ENCODE data around the gene SOCS1. TPM values are rescaled to one million over a fixed set of nuclear protein-coding genes. Genes with fewer than 3 reads are reported as not detected.

Gene SOCS1
- total and polyA plus RNA-seq, 9 of the 15 experiments (the other 6 are each of a cell fraction or from before 2014, with no cell fraction given), result 0.04 to 7.5 (median 2.3) TPM

DNA sequence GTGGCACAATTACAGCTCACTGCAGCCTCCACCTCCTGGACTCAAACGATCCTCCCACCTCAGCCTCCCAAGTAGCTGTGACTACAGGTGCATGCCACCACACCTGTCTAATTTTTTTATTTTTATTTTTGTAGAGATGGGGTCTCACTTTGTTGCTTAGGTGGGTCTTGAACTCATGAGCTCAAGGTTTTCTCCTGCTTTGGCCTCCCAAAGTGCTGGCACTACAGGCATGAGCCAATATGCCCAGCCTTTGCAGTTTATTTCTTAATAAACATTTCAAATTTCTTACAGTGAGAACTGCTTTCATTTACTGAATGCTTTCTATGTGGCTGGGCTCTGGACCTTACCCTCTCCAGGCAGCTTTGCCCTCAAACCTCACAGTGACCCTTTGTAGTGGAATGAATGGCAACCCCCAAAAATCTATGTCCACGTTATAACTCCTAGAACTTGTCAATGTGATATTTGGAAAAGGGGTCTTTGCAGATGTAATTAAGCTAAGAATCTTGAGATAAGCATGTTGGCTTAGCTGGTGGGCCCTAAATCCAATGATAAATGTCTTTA lies 14.7 kb upstream of the SOCS1 start (continued):
- TF ChIP-seq, protein P1, sequence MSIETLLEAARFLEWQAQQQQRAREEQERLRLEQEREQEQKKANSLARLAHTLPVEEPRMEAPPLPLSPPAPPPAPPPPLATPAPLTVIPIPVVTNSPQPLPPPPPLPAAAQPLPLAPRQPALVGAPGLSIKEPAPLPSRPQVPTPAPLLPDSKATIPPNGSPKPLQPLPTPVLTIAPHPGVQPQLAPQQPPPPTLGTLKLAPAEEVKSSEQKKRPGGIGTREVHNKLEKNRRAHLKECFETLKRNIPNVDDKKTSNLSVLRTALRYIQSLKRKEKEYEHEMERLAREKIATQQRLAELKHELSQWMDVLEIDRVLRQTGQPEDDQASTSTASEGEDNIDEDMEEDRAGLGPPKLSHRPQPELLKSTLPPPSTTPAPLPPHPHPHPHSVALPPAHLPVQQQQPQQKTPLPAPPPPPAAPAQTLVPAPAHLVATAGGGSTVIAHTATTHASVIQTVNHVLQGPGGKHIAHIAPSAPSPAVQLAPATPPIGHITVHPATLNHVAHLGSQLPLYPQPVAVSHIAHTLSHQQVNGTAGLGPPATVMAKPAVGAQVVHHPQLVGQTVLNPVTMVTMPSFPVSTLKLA (conservative IDR thresholded peaks at IDR 0.05), result no peak
- TF ChIP-seq ZNF217 (CRISPR knock-in tag; IDR thresholded peaks at IDR 0.05) (no peak), GTF2A2 (tag; IDR thresholded peaks at IDR 0.05) (no peak)

DNA sequence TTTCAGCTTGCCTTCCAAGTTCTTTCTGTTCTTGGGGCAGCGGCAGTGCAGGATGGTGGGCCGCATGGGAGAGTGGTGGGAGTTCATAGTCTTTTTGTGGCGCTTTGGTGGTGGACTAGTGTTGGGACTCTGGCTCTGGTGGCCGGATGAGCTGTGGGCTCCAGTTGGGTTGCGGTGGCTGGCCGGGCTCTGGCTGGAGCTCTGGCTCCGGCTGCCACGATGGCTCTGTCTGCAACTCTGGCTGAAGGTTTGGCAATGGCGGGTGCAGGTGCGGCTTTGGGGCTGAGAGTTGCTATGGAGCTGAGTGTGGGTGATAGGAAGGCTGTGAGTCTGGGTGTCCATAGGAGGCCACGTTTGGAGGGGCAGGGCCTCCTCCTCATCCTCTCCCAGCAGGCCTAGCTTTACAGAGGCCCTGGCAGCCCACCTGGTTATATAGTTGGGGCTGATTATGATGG lies 12.9 kb upstream of the SOCS1 start, which contains the start of gene TNP2:
Gene TNP2 (minus strand): TSS at position 405 of the 455 bp plus-strand sequence. CDS start 63 bp downstream, at position 342.
- H3K4me3 ChIP-seq, result no peak within 1 kb of the TSS
- FAIRE-seq, result no peak
- BruUV-seq (replicated peaks), result no TSS peak
- H3K9me1 ChIP-seq (ENCODE audit: control insufficient read depth, insufficient read depth, low read length), result no peaks in the 10 kb centered on the region
- in situ Hi-C loops (cut with MboI) (no loop called here), intact Hi-C loops (cut with micrococcal nuclease) (no loop called here)
- H2AFZ ChIP-seq (ENCODE audit: low read depth, low read length), result no peak within 1 kb of the TSS
- no peaks in the 10 kb centered on the region for H3K36me3 ChIP-seq (ENCODE audit: control insufficient read depth, insufficient read depth, low read length)
- ChIA-PET CTCF (ENCODE audit: low intra/inter-chr PET ratio) (no interaction called here), POLR2A (interaction anchor here (0.6 to 1.8 kb wide), 4 partner anchors 11 to 329 kb away, joined by 3 to 8 read pairs (median 3); partner anchors contain the start of gene SOCS1)
- peaks cover 7 to 27% of the 10 kb centered on the region in 2 experiments; a peak in 4 of 5 replicates for H3K27me3 ChIP-seq (ENCODE audit: control insufficient read depth in 2 of 2, insufficient read depth in 2 of 2, low read length in 2 of 2)
- no peak for DNase-seq (ENCODE audit: extremely low read depth in 1 of 4, low spot score in 3 of 4)
- WGBS (ENCODE audit: insufficient coverage, low coverage, missing lambda C conversion rate), result 29% methylated on average over 10 of the region's 11 CpGs
- peaks cover 0 to 13% of the 10 kb centered on the region in 2 experiments; a peak in 2 of 5 replicates for H3K4me1 ChIP-seq (replicated peaks in 1 of 2; ENCODE audit: control insufficient read depth in 2 of 2, insufficient read depth in 2 of 2, low read length in 2 of 2)
- H3K9ac ChIP-seq (ENCODE audit: insufficient read depth in 1 of 2, low read depth in 2 of 2, low read length in 2 of 2), result no peak within 1 kb of the TSS
- no peak within 1 kb of the TSS for H3K27ac ChIP-seq (ENCODE audit: extremely low read depth, low read depth, low read length)
- H3K4me2 ChIP-seq (ENCODE audit: insufficient read depth, low read length), result no peak within 1 kb of the TSS
- no peaks in the 10 kb centered on the region for H3K79me2 ChIP-seq (ENCODE audit: control insufficient read depth, insufficient read depth, low read length)
- TF ChIP-seq TCF7 (IDR thresholded peaks at IDR 0.05; ENCODE audit: borderline replicate concordance), result no peak
- no peak for TF ChIP-seq ILF3 (IDR thresholded peaks at IDR 0.05; ENCODE audit: borderline replicate concordance)
- no peak for TF ChIP-seq TARDBP (IDR thresholded peaks at IDR 0.05)
- TF ChIP-seq C11orf30 (IDR thresholded peaks at IDR 0.05; ENCODE audit: low read depth), result no peak
- TF ChIP-seq, protein P2, sequence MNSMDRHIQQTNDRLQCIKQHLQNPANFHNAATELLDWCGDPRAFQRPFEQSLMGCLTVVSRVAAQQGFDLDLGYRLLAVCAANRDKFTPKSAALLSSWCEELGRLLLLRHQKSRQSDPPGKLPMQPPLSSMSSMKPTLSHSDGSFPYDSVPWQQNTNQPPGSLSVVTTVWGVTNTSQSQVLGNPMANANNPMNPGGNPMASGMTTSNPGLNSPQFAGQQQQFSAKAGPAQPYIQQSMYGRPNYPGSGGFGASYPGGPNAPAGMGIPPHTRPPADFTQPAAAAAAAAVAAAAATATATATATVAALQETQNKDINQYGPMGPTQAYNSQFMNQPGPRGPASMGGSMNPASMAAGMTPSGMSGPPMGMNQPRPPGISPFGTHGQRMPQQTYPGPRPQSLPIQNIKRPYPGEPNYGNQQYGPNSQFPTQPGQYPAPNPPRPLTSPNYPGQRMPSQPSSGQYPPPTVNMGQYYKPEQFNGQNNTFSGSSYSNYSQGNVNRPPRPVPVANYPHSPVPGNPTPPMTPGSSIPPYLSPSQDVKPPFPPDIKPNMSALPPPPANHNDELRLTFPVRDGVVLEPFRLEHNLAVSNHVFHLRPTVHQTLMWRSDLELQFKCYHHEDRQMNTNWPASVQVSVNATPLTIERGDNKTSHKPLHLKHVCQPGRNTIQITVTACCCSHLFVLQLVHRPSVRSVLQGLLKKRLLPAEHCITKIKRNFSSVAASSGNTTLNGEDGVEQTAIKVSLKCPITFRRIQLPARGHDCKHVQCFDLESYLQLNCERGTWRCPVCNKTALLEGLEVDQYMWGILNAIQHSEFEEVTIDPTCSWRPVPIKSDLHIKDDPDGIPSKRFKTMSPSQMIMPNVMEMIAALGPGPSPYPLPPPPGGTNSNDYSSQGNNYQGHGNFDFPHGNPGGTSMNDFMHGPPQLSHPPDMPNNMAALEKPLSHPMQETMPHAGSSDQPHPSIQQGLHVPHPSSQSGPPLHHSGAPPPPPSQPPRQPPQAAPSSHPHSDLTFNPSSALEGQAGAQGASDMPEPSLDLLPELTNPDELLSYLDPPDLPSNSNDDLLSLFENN (IDR thresholded peaks at IDR 0.05; ENCODE audit: low read depth in 2 of 2, low read length in 2 of 2), result no peak
- no peak for TF ChIP-seq SMARCA4 (IDR thresholded peaks at IDR 0.05)
- TF ChIP-seq MAFF (IDR thresholded peaks at IDR 0.05; ENCODE audit: low read length), result no peak
- no peak for TF ChIP-seq GTF2F1 (IDR thresholded peaks at IDR 0.05; ENCODE audit: low read depth, low read length)
- no peak for TF ChIP-seq MIER1 (IDR thresholded peaks at IDR 0.05; ENCODE audit: low read depth)
- no peak for TF ChIP-seq FOXJ2 (tag; IDR thresholded peaks at IDR 0.05)
- H3K9me3 ChIP-seq (replicated peaks; ENCODE audit: control insufficient read depth, insufficient read depth, low read depth, low read length), result no peaks in the 10 kb centered on the region; the same call in 1 of the 2 replicates
- H4K20me1 ChIP-seq (replicated peaks; ENCODE audit: control insufficient read depth, insufficient read depth, low read length), result no peaks in the 10 kb centered on the region
- ATAC-seq, result no peak

Measured in K562 (cell line).